Measurements from ENCODE around the gene MCM5.

MCM5 gene

GRCh38 chr22:35473971-35474370 lies 74.0 kb downstream of the MCM5 start:
- no peaks in the 10 kb centered on the region for H3K27me3 ChIP-seq (ENCODE audit: control insufficient read depth, insufficient read depth, low read length)
- no peak overlapping the region for H3K27ac ChIP-seq (ENCODE audit: low read length)
- no peak overlapping the region for H3K4me3 ChIP-seq (ENCODE audit: low read length)
- H3K9me3 ChIP-seq (ENCODE audit: control insufficient read depth, insufficient read depth, low read length): no peaks in the 10 kb centered on the region
- H3K36me3 ChIP-seq (ENCODE audit: control insufficient read depth, insufficient read depth, low read length): no peaks in the 10 kb centered on the region
- 0 out of 2 replicates have a peak, but pooled peaks cover 1% of the 10 kb centered on the region for H3K4me1 ChIP-seq (ENCODE audit: control insufficient read depth, insufficient read depth, low read length)
- WGBS (ENCODE audit: insufficient coverage, insufficient read length): no CpG with 5 or more reads among the region's 4 CpGs
- DNase-seq (ENCODE audit: low read depth, low spot score): no peak

All from iPS DF 6.9 (cell line).